Fibroblast of skin of abdomen (primary cell): Measurements from ENCODE around the gene PBRM1. TPM values are rescaled to one million over a fixed set of nuclear protein-coding genes. Genes with fewer than 3 reads are reported as not detected.
A peak's percentile ranks its signal among the peaks of the same experiment; 100 is the strongest.
"Not testable (repeated sequence)": the region's sequence is repeated elsewhere in the genome, so short reads cannot be mapped to it uniquely, and the experiment has no call there.

Experiments used
- DNase-seq: peaks from one replicate; pipeline ENCODE4 v3.0.0-alpha.2; 2013
- polyA plus RNA-seq, 2 experiments: library from polyadenylated mRNA; unstranded; fragments of 120-200 nt; gene quantifications; one replicate each; pipeline ENCODE4 v1.2.1, GENCODE V29; 2013; ENCODE audit not compliant: insufficient read length in 2 of 2

PBRM1 gene
- polyA plus RNA-seq (2013, experiment 1 of 2; ENCODE audit: insufficient read length): 35.2 TPM
- 31.7 TPM for polyA plus RNA-seq (2013, experiment 2 of 2; ENCODE audit: insufficient read length)

- DNase-seq: peak; percentile 96
These were observed at the start of gene PBRM1, which contains the start of gene GNL3 for GRCh38 chr3:52685709-52686691. Gene PBRM1, minus strand, starts transcription at chr3:52685913. Gene GNL3, plus strand, starts transcription at chr3:52686032. Its CDS starts 61 bp downstream, at chr3:52686093.

- no peak for DNase-seq
These were observed 47.7 kb upstream of the PBRM1 start for GRCh38 chr3:52733256-52733891.

- no peak for DNase-seq
These were observed 45.9 kb upstream of the PBRM1 start for GRCh38 chr3:52731590-52731989.

- DNase-seq: no peak
These were observed 45.0 kb upstream of the PBRM1 start for GRCh38 chr3:52730681-52731080.

- not testable (repeated sequence) for DNase-seq
These were observed 43.0 kb upstream of the PBRM1 start for GRCh38 chr3:52728753-52729152.

- DNase-seq: no peak
These were observed 38.8 kb upstream of the PBRM1 start for GRCh38 chr3:52724511-52724910.

GRCh38 chr3:52723935-52724334 is 38.2 kb upstream of the PBRM1 start:
- DNase-seq: no peak

GRCh38 chr3:52722491-52722890 is 36.8 kb upstream of the PBRM1 start:
- DNase-seq: no peak

GRCh38 chr3:52721730-52722008 is 36.0 kb upstream of the PBRM1 start:
- DNase-seq: no peak

- peak; percentile 4 for DNase-seq
These were observed 35.5 kb upstream of the PBRM1 start for GRCh38 chr3:52721002-52721729.

- no peak for DNase-seq
These were observed 33.9 kb upstream of the PBRM1 start for GRCh38 chr3:52719618-52720017.

GRCh38 chr3:52715714-52716305 is 30.1 kb upstream of the PBRM1 start:
- no peak for DNase-seq

GRCh38 chr3:52714335-52715302 is 28.9 kb upstream of the PBRM1 start:
- DNase-seq: no peak

GRCh38 chr3:52712291-52713212 is 26.8 kb upstream of the PBRM1 start:
- no peak for DNase-seq

GRCh38 chr3:52710512-52710911 is 24.8 kb upstream of the PBRM1 start:
- no peak for DNase-seq

- DNase-seq: no peak
These were observed 21.9 kb upstream of the PBRM1 start for GRCh38 chr3:52707585-52707984.

- DNase-seq: peak; percentile 84
These were observed 20.3 kb upstream of the PBRM1 start, which contains the start of the genes GLT8D1 and SPCS1 for GRCh38 chr3:52705688-52706686. Gene GLT8D1, minus strand, starts transcription at chr3:52705791. Its CDS starts 5,331 bp downstream, at chr3:52700460. Gene SPCS1, plus strand, starts transcription at chr3:52706106. Its CDS starts 141 bp downstream, at chr3:52706247.

GRCh38 chr3:52705438-52705687 is 19.6 kb upstream of the PBRM1 start:
- DNase-seq: no peak
